T-helper 22 cell (primary cell): ENCODE results near the gene GPR39.

Experiments used
- DNase-seq: peaks from one replicate; pipeline ENCODE4 v3.0.0-alpha.2; 2020; ENCODE audit warnings: low read depth

GPR39 gene

DNA sequence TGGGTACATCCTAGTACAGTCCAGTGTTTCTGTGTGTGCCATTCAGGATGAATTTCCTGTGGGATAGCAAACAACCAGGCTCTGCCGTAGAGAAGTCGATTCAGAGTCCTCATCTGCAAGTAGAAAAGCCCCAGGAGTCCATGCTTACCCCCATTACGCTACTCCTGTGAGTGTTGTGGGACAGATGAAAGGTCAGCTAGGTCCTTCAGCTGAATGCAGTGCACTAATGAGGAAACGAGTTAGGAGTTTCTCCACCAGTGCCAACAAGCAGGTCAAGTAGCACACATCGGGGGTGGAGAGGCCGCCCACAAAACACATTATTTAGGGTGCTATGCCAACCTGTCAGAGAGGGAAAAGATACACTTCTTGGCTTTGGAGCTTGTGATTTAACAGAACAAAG lies 2.5 kb upstream of the GPR39 start:
- no peak for DNase-seq

GRCh38 chr2:132415256-132415914 lies 1.2 kb upstream of the GPR39 start:
- no peak for DNase-seq

- DNase-seq = no peak
Measured at GRCh38 chr2:132415915-132416722, 486 bp upstream of the GPR39 start.

DNA sequence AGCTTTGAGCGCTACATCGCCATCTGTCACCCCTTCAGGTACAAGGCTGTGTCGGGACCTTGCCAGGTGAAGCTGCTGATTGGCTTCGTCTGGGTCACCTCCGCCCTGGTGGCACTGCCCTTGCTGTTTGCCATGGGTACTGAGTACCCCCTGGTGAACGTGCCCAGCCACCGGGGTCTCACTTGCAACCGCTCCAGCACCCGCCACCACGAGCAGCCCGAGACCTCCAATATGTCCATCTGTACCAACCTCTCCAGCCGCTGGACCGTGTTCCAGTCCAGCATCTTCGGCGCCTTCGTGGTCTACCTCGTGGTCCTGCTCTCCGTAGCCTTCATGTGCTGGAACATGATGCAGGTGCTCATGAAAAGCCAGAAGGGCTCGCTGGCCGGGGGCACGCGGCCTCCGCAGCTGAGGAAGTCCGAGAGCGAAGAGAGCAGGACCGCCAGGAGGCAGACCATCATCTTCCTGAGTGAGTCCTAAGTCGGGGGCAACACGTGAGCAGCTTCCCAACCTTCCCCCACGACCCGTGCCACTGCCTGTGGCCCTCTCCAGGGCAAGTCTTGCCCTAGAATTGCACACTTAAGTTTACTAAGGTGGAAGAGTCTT lies 928 bp downstream of the GPR39 start:
- DNase-seq = no peak

GRCh38 chr2:132419235-132419634 lies 2.6 kb downstream of the GPR39 start:
- no peak for DNase-seq

- DNase-seq = no peak
Measured at GRCh38 chr2:132419941-132420340, 3.3 kb downstream of the GPR39 start.

DNA sequence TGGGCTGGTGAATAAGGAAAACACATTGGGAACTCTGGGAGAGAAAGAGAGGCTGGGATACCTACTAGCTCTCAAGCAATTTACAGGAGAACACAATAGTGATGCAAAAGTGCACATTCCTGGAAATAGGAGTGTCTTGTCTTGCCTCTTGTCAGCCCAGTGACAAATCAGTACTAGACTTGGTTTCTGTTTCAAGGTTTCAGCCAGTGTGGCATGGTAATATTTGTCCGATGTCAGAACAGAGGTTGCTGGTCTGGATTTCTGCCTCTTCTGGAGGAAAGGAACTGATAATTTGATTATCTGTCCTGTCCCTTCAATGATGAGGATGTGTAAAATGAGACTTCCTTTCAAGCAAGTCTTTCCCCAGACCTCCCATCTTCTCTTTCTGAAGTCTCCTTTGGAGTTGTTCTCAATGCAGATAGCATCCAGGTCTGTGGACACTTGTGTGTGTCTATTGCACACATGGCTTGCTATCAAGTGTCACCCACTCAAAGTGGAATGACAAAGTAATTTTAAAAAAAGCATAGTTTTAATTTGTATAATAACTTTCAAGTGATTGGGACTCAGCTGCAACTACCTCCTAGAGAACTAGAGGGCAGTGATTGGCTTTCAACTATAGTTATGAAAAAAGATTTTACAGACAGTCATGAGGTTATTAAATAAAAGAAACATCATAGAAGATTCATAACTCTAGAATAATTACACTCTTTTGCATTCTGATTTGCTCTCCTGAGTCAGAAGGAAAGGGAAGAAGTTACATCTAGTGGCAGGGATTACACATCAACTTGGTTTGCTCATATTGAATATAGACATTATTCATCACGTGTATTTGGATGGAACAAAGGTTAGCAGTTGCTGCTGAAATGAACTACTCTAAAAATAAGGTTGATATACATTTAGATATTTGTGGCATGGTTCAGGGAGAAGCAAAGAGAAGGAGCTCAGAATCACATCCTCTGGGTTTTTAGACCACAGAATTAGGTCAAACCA lies 4.5 kb downstream of the GPR39 start:
- DNase-seq = no peak

GRCh38 chr2:132422736-132423135 lies 6.1 kb downstream of the GPR39 start:
- DNase-seq = no peak

DNA sequence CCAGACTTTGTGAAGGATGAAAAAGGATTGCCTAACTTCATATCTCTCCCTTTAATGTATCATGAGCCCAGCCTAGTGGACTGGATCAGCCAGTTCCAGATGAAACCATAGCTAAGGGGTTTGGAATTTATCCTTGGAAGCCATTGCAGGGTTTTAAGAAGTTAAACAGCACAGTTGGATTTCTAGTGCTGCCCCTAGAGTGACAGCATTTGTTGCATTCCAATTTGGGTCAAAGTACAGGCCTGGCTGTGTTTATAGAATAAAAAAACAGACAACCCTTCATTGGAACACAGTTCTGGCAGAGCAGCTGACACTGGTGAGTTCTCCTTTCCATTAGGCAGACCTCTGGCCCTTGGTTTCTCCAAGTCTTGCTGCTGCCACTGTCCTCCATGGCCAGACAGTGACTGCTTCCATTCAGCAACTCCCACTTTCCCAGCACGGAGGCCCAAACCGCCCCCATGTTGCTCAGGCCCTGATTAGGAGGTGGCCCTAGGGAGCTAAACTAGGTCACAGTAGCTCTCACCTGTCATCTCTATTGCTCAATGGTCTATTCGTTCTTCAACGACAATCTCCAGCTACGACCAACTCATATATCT lies 8.0 kb downstream of the GPR39 start:
- no peak for DNase-seq

DNA sequence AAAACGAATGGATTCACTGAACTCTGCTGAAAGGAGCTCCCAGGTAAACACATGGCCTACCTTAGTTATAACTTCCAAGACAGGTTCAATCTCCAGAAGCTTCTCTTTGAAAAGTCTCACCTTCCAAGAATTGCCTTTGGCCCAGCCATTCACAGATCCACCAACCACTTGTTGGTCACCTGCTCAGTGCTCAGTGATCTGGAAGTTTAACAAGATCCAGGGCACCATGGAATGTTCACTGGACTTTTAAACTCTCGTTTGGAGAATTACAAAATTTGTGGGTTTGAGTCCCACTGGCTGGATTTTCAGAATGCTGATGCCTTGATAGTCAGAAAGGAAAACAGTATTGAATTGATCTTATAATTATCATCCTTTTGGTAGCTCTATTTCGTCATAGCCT lies 9.4 kb downstream of the GPR39 start:
- DNase-seq = no peak

DNA sequence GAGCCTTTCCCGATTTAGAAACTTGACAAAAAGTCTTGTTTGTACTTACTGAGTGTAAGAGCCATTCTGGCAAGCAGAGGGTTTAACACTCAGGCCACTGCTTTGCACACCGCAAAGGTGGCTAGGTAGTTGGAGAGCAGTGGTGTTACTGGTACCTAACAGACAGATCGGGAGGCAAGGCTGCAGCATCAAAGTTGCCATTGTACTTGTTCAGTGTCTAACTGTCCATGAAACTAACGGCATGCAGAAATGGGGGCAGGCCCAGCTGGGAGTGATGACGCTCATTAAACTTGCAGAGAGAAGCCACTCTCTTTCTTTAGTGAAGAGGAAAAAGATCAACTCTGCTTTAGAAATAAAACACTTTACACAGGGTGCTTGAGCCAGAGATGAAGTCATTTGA lies 10.1 kb downstream of the GPR39 start:
- no peak for DNase-seq

DNA sequence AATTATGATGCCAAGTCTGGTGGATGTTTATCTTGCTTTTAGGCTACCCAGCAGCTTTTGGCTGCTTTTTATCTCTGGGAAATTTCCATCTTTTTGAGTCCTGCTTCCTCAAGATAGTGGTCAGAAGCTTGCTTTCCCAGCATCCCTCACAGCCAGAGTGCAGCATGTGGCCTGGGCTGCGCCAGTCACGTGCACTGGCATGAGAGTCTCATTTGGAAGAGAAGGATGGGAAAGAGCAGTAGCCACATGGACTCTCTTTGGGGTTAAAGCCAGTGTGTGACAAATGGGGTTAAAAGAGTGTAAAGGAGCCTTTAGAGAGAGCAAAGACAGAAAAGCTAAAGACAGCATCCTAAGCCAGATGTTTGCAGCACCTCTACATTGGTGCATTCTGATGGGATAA lies 12.7 kb downstream of the GPR39 start:
- DNase-seq = no peak

GRCh38 chr2:132429941-132430573 lies 13.5 kb downstream of the GPR39 start:
- no peak for DNase-seq

GRCh38 chr2:132430895-132431294 lies 14.3 kb downstream of the GPR39 start:
- no peak for DNase-seq

GRCh38 chr2:132437852-132438669 lies 21.5 kb downstream of the GPR39 start:
- DNase-seq = no peak

DNA sequence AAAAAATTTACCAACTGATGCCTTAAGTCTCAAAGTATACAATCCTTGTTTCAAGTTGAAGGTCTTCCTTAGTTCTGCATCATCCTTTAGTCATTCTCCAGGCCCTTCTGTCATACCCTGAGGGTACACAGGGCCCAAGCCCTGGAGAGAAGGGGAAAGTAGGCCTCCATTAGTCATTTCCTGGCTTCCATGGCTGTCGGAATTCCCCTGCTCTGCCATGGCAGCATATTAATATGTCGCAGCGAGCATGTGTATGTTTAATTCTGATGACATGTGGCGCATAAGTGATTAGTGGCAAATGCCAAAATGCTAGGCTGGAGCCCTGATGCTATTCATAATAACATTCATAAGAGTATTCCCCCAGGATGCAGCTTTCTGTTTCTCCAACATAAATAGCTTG lies 22.1 kb downstream of the GPR39 start:
- DNase-seq = no peak

DNA sequence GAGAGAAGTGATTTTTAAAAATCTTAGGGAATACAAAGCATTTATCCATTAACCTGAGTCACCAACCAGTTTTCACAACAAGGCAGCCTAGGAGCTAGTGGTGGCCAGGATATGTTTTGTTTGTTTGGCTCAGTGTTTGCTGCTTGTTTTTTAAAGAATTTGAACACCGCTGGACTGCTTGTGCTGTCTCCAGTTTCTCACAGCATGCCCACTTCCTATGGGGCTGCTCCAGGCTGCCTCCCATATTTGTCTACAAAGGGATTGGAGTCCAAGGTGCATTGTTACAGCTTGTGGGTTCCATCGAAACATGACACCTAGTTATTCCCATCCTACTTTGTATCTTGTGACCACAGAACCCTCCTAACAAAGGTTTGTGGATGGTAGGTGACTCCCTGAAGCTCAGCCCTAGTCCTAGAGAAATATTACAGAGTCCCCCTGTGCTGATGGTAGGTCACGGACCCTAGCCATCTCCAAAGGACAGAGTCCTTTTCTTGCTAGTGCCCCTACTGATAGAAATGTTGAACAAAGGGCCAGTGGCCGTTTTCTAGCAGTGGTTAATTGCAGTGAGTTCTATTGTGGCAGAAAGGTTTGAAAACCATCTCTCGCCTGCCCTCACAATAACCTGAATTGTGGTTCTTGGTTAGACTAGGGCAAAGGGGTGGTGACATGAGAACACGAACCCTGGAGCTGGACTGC lies 23.2 kb downstream of the GPR39 start:
- no peak for DNase-seq

GRCh38 chr2:132441051-132441450 lies 24.4 kb downstream of the GPR39 start:
- DNase-seq = no peak

- DNase-seq = no peak
Measured at GRCh38 chr2:132442278-132442677, 25.7 kb downstream of the GPR39 start.

- no peak for DNase-seq
Measured at GRCh38 chr2:132443106-132443505, 26.5 kb downstream of the GPR39 start.
